B cell (primary cell): ENCODE results near the gene YAP1. TPM values are rescaled to one million over a fixed set of nuclear protein-coding genes. Genes with fewer than 3 reads are reported as not detected.

ENCODE experiments used
- ATAC-seq: fragments of 200-7000 bp; cut with Tn5 transposase; one replicate; pipeline ENCODE4 v1.10.0; 2021; ENCODE audit warnings: low read depth, mild to moderate bottlenecking, moderate number of reproducible peaks, moderate library complexity
- CTCF ChIA-PET: fragments of 350-600 bp; sonication (Branson Sonifier 250); formaldehyde crosslinking; loops from one replicate; lab custom pipeline; 2021; ENCODE audit warnings: antibody characterized with exemption, inconsistent platforms; lab: Charles Lee
- POLR2A ChIA-PET: fragments of 350-600 bp; sonication (Branson Sonifier 250); formaldehyde crosslinking; loops from one replicate; lab custom pipeline; 2021; ENCODE audit warnings: antibody characterized with exemption; lab: Charles Lee
- DNase-seq: peaks from one replicate; pipeline ENCODE4 v3.0.0; 2013
- H2AFZ ChIP-seq: 2 replicates; pipeline ENCODE4 v1.6.1; 2012; ENCODE audit warnings: mild to moderate bottlenecking, low read depth, low read length; ENCODE audit not compliant: insufficient read depth, poor library complexity, severe bottlenecking
- H3K27ac ChIP-seq, 2 donors: 1 replicate in 1 of 2; 2 replicates in 1 of 2; pipeline ENCODE4 v1.5.1; 2012 to 2013; ENCODE audit warnings: low read length in 2 of 2, mild to moderate bottlenecking in 2 of 2, moderate library complexity in 1 of 2
- H3K27me3 ChIP-seq, 4 experiments: fragments of 200-600 bp in 1 of 4; sonication (generic) in 1 of 4; replicated peaks in 1 of 4; 1 replicate in 2 of 4; 2 replicates in 2 of 4; pipeline versions ENCODE4 v1.6.1 to v1.7.0; 2013 to 2016; ENCODE audit warnings: low read length in 3 of 4, mild to moderate bottlenecking in 2 of 4, mixed read lengths in 1 of 4, moderate library complexity in 1 of 4; ENCODE audit not compliant: insufficient read depth in 4 of 4, control insufficient read depth in 3 of 4; ENCODE audit errors: control extremely low read depth in 1 of 4
- H3K36me3 ChIP-seq, 2 experiments: replicated peaks in 1 of 2; 1 replicate in 1 of 2; 2 replicates in 1 of 2; pipeline versions ENCODE4 v1.6.1 to v1.7.1; 2013; ENCODE audit warnings: low read length in 1 of 2; ENCODE audit not compliant: insufficient read depth in 2 of 2, control insufficient read depth in 1 of 2; ENCODE audit errors: control extremely low read depth in 1 of 2, extremely low read depth in 1 of 2
- H3K4me1 ChIP-seq, 2 donors: fragments of 200-600 bp in 1 of 2; sonication (generic) in 1 of 2; 1 replicate in 1 of 2; 2 replicates in 1 of 2; pipeline versions ENCODE4 v1.5.1 to v1.6.1; 2013 to 2017; ENCODE audit warnings: low read length in 2 of 2; ENCODE audit not compliant: control insufficient read depth in 2 of 2, insufficient read depth in 2 of 2
- H3K4me2 ChIP-seq: replicated peaks from 2 replicates; pipeline ENCODE3; 2012; ENCODE audit warnings: mild to moderate bottlenecking, low read depth, low read length; ENCODE audit not compliant: poor library complexity, severe bottlenecking
- H3K4me3 ChIP-seq, 5 experiments: fragments of 200-600 bp in 1 of 5; sonication (generic) in 1 of 5; 1 replicate in 3 of 5; 2 replicates in 2 of 5; pipeline versions ENCODE4 v1.5.1 to v1.7.0; 2011 to 2016; ENCODE audit warnings: low read length in 4 of 5, mild to moderate bottlenecking in 4 of 5, low read depth in 2 of 5, control low read depth in 1 of 5, moderate library complexity in 1 of 5; ENCODE audit not compliant: insufficient read depth in 1 of 5; ENCODE audit errors: control extremely low read depth in 1 of 5, extremely low read depth in 1 of 5
- H3K79me2 ChIP-seq: fragments of 200-600 bp; sonication (generic); one replicate; pipeline ENCODE4 v1.6.0; 2016; ENCODE audit warnings: low read length; ENCODE audit not compliant: control insufficient read depth, insufficient read depth
- H3K9ac ChIP-seq: fragments of 200-600 bp; sonication (generic); 2 replicates; pipeline ENCODE4 v1.6.1; 2017; ENCODE audit warnings: mild to moderate bottlenecking, low read length, moderate library complexity
- H3K9me3 ChIP-seq, 3 donors: one replicate each; pipeline versions ENCODE4 v1.6.1 to v1.7.1; 2013; ENCODE audit warnings: low read length in 2 of 3; ENCODE audit not compliant: control insufficient read depth in 2 of 3, insufficient read depth in 1 of 3; ENCODE audit errors: control extremely low read depth in 1 of 3
- H4K20me1 ChIP-seq: 2 replicates; pipeline ENCODE4 v1.6.0; 2012; ENCODE audit warnings: mild to moderate bottlenecking, low read length; ENCODE audit not compliant: insufficient read depth, control insufficient read depth, poor library complexity, severe bottlenecking
- H3K27ac Mint-ChIP-seq: one replicate; pipeline ENCODE4 v1.8.0; 2021; ENCODE audit warnings: mixed read lengths
- H3K27me3 Mint-ChIP-seq: one replicate; pipeline ENCODE4 v1.8.0; 2021; ENCODE audit warnings: mixed read lengths
- H3K4me1 Mint-ChIP-seq: one replicate; pipeline ENCODE4 v1.8.0; 2021; ENCODE audit warnings: mixed read lengths
- H3K4me3 Mint-ChIP-seq: one replicate; pipeline ENCODE4 v1.8.0; 2021; ENCODE audit warnings: mixed read lengths
- H3K9me3 Mint-ChIP-seq: one replicate; pipeline ENCODE4 v1.8.0; 2022; ENCODE audit warnings: mixed read lengths; ENCODE audit not compliant: insufficient read depth
- CTCF ChIP-seq: fragments of 200-600 bp; IDR thresholded peaks from one replicate; pipeline ENCODE4 v1.8.0; 2022; ENCODE audit warnings: antibody characterized with exemption, mild to moderate bottlenecking
- EZH2 ChIP-seq: IDR thresholded peaks from 2 replicates; pipeline ENCODE4 v1.6.1; 2012; ENCODE audit warnings: borderline replicate concordance, low read depth, mild to moderate bottlenecking, moderate library complexity, low read length; ENCODE audit not compliant: insufficient read depth, poor library complexity, severe bottlenecking
- WGBS: methylation state at CpG from one replicate; pipeline ENCODE4 v1.1.5; 2013; ENCODE audit warnings: missing lambda C conversion rate; ENCODE audit not compliant: insufficient coverage; 5-methylcytosine and 5-hydroxymethylcytosine counted together
- intact Hi-C: fragments of 100-400 bp; cut with micrococcal nuclease; formaldehyde crosslinking; loops from one replicate; pipeline ENCODE4 v1.10.0; 2022
- polyA plus RNA-seq: library from polyadenylated mRNA; depleted of rRNA; stranded (reverse); fragments of >200 nt; gene quantifications from 2 replicates; pipeline ENCODE4 v1.2.3, GENCODE V29; 2012
- total RNA-seq, 2 donors: library from RNA; stranded (reverse); fragments of 120-200 nt in 1 of 2; gene quantifications; 1 replicate in 1 of 2; 2 replicates in 1 of 2; pipeline versions ENCODE4 v1.2.3 to v1.2.4, GENCODE V29; 2013 to 2022

YAP1 gene
- total and polyA plus RNA-seq, 2 donors (not counting 1 experiment from before 2014, with no cell fraction given), result not detected

GRCh38 chr11:102238391-102238821 lies 128.2 kb downstream of the YAP1 start:
- peaks cover 34% of the 10 kb centered on the region for H3K27me3 Mint-ChIP-seq
- no peaks in the 10 kb centered on the region for H3K9me3 Mint-ChIP-seq
- H3K4me3 Mint-ChIP-seq, result no peak overlapping the region
- Histone ChIP-seq H3K27ac (no peak overlapping the region), H3K4me1 (peaks cover 0 to 8% of the 10 kb centered on the region in 2 donors), H4K20me1 (no peaks in the 10 kb centered on the region), H3K4me2 (no peak overlapping the region), H3K79me2 (no peaks in the 10 kb centered on the region), H3K9me3 (peaks cover 0 to 10% (median 0%) of the 10 kb centered on the region in 3 donors), H3K4me3 (no peak overlapping the region), H2AFZ (no peak overlapping the region), H3K9ac (no peak overlapping the region), H3K27me3 (peaks cover 0 to 8% (median 3%) of the 10 kb centered on the region in 4 experiments), H3K36me3 (no peaks in the 10 kb centered on the region)
- CTCF ChIA-PET, result no interaction called here
- ATAC-seq (no peak), DNase-seq (no peak)
- POLR2A ChIA-PET, result no interaction called here
- H3K4me1 Mint-ChIP-seq, result peaks cover 6% of the 10 kb centered on the region
- intact Hi-C loops, result no loop called here
- TF ChIP-seq CTCF (no peak), EZH2 (no peak)
- no peak overlapping the region for H3K27ac Mint-ChIP-seq

- intact Hi-C loops, result no loop called here
- no peak overlapping the region for H3K27ac Mint-ChIP-seq
- no peaks in the 10 kb centered on the region for H3K79me2 ChIP-seq
- H4K20me1 ChIP-seq, result no peaks in the 10 kb centered on the region
- ATAC-seq, result no peak
- peaks cover 6% of the 10 kb centered on the region for H3K4me1 Mint-ChIP-seq
- TF ChIP-seq CTCF (no peak), EZH2 (no peak)
- no peaks in the 10 kb centered on the region for H3K9me3 Mint-ChIP-seq
- peaks cover 0 to 8% of the 10 kb centered on the region in 2 donors for H3K4me1 ChIP-seq
- POLR2A ChIA-PET, result no interaction called here
- H3K27me3 Mint-ChIP-seq, result peaks cover 37% of the 10 kb centered on the region
- peaks cover 0 to 10% (median 0%) of the 10 kb centered on the region in 3 donors for H3K9me3 ChIP-seq
- H3K27me3 ChIP-seq, result peaks cover 0 to 8% (median 2%) of the 10 kb centered on the region in 4 experiments
- no CpG with 5 or more reads among the region's 2 CpGs for WGBS
- CTCF ChIA-PET, result no interaction called here
- no peak overlapping the region for H3K4me3 Mint-ChIP-seq
- H3K36me3 ChIP-seq, result no peaks in the 10 kb centered on the region
- no peak overlapping the region for H3K9ac ChIP-seq
- no peak for DNase-seq
- H3K27ac ChIP-seq, result no peak overlapping the region
- H2AFZ ChIP-seq, result no peak overlapping the region
- no peak overlapping the region for H3K4me3 ChIP-seq
- H3K4me2 ChIP-seq, result no peak overlapping the region
Observed at GRCh38 chr11:102239448-102239847, 129.2 kb downstream of the YAP1 start.
